GM10248 (cell line): ENCODE results near the gene ABL2.
"Not testable (repeated sequence)": the region's sequence is repeated elsewhere in the genome, so short reads cannot be mapped to it uniquely, and the experiment has no call there.

Source experiments
- CTCF ChIA-PET: fragments of 300-600 bp; sonication (Branson Sonifier 250); formaldehyde crosslinking; extraction: SDS; loops from one replicate; lab custom pipeline; 2021; ENCODE audit warnings: antibody characterized with exemption; lab: Yijun Ruan, JAX
- POLR2A ChIA-PET: fragments of 350-650 bp; sonication (Branson Sonifier 250); formaldehyde crosslinking; extraction: SDS; loops from one replicate; lab custom pipeline; 2020; ENCODE audit warnings: antibody characterized with exemption; lab: Yijun Ruan, JAX
- DNase-seq: peaks from one replicate; pipeline ENCODE4 v3.0.0; 2012; ENCODE audit errors: extremely low spot score
- TF ChIP-seq, protein P1 (sequence below): IDR thresholded peaks from 2 replicates; pipeline ENCODE4 v1.5.1; 2012; ENCODE audit warnings: mild to moderate bottlenecking, low read depth; ENCODE audit errors: extremely low read depth, missing control alignments, control extremely low read depth

The ABL2 gene

GRCh38 chr1:179178183-179178582, 51.3 kb downstream of the ABL2 start:
- TF ChIP-seq, protein P1, sequence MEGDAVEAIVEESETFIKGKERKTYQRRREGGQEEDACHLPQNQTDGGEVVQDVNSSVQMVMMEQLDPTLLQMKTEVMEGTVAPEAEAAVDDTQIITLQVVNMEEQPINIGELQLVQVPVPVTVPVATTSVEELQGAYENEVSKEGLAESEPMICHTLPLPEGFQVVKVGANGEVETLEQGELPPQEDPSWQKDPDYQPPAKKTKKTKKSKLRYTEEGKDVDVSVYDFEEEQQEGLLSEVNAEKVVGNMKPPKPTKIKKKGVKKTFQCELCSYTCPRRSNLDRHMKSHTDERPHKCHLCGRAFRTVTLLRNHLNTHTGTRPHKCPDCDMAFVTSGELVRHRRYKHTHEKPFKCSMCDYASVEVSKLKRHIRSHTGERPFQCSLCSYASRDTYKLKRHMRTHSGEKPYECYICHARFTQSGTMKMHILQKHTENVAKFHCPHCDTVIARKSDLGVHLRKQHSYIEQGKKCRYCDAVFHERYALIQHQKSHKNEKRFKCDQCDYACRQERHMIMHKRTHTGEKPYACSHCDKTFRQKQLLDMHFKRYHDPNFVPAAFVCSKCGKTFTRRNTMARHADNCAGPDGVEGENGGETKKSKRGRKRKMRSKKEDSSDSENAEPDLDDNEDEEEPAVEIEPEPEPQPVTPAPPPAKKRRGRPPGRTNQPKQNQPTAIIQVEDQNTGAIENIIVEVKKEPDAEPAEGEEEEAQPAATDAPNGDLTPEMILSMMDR, result no peak
- ChIA-PET CTCF (interaction anchor here (0.8 to 1.5 kb wide), 2 partner anchors 12 to 28 kb away, joined by 3 to 4 read pairs; no protein-coding TSS in a partner anchor), POLR2A (no interaction called here)
- no peak for DNase-seq

DNA sequence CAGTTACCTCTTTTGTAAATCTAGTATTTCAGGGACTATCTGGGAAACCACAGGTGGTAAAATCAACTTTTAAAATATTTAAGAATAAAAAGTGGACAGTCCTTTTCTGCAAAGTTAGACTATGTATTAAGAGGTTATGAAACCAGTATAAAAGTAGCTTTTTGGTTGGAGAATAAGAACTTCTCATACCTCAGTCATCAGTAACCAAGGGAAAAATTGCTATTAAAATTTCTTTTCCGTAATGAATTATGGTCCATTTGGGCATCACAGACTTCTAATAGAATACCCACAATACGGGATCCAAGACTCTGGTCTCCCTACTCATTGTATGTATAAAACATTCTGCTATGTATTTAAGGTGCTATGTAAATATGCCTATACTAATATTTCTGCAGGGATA, 51.9 kb downstream of the ABL2 start:
- POLR2A ChIA-PET, result no interaction called here
- no peak for DNase-seq
- TF ChIP-seq, protein P1, result no peak
- CTCF ChIA-PET, result interaction anchor here (1.5 kb wide), 1 partner anchor 13 kb away, joined by 4 read pairs; no protein-coding TSS in a partner anchor

DNA sequence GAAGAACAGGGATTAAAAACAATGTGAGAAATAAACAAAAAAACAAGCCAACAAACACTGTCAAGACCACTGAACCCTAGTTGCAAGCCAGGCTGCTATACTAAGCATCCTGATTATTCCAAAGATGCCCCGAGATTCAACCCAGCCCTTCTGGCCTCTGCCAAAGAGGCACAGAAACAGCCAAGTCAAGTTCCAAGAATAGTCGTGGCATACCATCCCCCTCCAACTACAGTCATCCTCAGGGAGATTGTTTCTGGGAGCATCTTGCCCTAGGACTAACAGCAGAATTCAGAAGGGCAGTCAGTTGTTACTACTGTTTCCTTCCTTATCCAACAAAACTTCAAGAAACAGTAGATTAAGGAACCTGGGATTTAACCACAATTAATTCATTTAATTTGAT, 52.3 kb downstream of the ABL2 start:
- ChIA-PET POLR2A (no interaction called here), CTCF (no interaction called here)
- TF ChIP-seq, protein P1, result no peak
- no peak for DNase-seq

DNA sequence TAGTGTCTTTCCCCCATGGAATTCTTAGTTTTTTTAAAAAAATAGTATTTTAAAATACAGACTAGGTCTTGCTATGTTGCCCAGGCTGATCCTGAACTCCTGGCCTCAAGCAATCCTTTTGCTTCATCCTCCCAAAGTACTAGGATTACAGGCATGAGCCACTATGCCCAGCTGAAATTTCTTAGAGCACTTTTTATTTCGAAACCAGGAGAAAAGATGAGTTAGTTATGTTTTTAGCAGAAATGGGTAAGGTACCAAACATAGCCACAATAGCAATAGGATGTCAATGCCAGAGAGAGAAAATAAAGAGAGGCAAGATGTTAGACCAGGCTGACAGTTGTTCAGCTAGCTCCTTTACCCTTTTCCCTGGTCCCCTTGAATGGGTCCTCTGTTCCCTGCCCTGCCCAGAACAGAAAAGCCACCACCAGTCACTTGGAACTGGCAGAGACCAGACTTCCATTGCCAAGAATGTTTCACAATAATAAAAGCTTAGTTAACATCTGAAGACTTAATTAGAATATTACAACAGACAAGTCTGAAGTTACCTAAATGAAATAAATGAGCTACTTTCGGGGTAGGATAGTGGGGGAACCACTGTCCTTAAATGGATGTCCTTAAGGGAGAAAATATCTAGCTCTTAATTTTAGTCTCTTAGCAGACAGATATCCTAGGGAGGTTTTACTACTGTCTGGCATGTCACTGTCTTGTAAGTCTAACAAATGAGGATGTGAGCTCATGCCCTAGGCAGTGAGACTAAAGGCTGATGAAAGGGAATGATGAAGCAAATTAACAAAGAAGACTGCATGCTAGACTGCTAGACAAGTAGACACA, 54.3 kb downstream of the ABL2 start:
- CTCF ChIA-PET, result interaction anchor here (0.9 to 1.4 kb wide), 5 partner anchors 11 to 55 kb away, joined by 3 to 5 read pairs (median 4); no protein-coding TSS in a partner anchor
- POLR2A ChIA-PET, result no interaction called here
- no peak for DNase-seq
- TF ChIP-seq, protein P1, result no peak

DNA sequence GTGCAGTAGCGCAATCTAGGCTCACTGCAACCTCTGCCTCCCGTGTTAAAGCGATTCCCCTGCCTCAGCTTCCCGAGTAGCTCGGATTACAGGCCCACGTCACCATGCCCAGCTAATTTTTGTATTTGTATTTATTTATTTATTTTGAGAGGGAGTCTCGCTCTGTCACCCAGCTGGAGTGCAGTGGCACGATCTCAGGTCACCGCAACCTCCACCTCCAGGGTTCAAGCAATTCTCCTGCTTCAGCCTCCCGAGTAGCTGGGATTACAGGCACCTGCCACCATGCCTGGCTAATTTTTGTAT, 59.1 kb downstream of the ABL2 start:
- POLR2A ChIA-PET, DNase-seq: not testable (repeated sequence)
- CTCF ChIA-PET, result interaction anchor here (0.9 kb wide), 1 partner anchor 50 kb away, joined by 3 read pairs; no protein-coding TSS in a partner anchor

DNA sequence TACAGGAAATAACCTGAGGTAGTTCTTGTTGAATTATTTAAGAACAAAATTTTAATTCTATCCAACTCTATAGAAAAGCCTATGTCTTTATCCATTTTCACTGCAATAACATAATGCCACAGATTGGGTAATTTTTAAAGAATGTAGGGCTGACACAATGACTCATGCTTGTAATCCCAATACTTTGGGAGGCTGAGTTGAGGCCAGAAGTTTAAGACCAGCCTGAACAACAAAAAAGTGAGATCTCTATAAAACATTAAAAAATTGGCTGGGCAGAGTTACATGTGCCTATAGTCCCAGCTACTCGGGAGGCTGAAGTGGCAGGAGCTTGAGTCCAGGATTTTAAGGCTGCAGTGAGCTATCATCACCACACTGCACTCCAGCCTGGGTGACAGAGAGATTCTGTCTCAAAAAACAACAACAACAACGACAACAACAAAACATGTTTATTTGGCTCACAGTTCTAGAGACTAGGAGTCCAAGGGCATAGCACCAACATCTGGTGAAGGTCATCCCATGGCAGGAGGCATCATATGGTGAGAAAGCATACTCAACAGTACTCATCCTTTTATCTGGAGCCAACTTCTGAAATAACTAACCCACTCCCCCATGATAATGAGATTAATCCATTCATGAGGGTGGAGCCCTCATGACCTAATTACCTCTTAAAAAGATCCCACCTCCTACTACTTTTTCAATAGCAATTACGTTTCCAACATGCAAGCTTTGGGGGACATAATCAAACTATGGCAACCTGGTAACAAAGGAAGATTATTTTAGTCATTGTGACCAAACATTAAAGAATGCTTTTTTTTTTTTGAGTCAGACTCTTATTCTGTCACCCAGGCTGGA, 59.6 kb downstream of the ABL2 start:
- POLR2A ChIA-PET, result no interaction called here
- DNase-seq, result no peak

More for the DNA sequence above, 59.6 kb downstream of the ABL2 start:
- TF ChIP-seq, protein P1, result no peak
- CTCF ChIA-PET, result interaction anchor here (0.9 kb wide), 1 partner anchor 13 kb away, joined by 4 read pairs; no protein-coding TSS in a partner anchor
